OCI-LY1 (cell line): ENCODE results near the gene STRBP.
"Not testable (repeated sequence)": the region's sequence is repeated elsewhere in the genome, so short reads cannot be mapped to it uniquely, and the experiment has no call there.

Experiments
- H2AFZ ChIP-seq: fragments of 200-600 bp; sonication (generic), shearing (Covaris generic); 2 replicates; pipeline ENCODE4 v1.6.0; 2014; ENCODE audit warnings: antibody characterized with exemption, mild to moderate bottlenecking, low read length
- H3F3A ChIP-seq: fragments of 200-600 bp; sonication (generic), shearing (Covaris generic); 2 replicates; pipeline ENCODE4 v1.6.0; 2014; ENCODE audit warnings: mild to moderate bottlenecking, antibody characterized with exemption, low read length, moderate library complexity; ENCODE audit not compliant: insufficient read depth
- H3K27ac ChIP-seq: fragments of 200-600 bp; sonication (generic); 2 replicates; pipeline ENCODE4 v1.5.1; 2014; ENCODE audit warnings: low read length, mixed run types, mild to moderate bottlenecking, low read depth; ENCODE audit not compliant: poor library complexity, severe bottlenecking
- H3K27me3 ChIP-seq: fragments of 200-600 bp; sonication (generic); 2 replicates; pipeline ENCODE4 v1.6.0; 2014; ENCODE audit warnings: antibody characterized with exemption, mild to moderate bottlenecking, low read length, moderate library complexity; ENCODE audit not compliant: insufficient read depth
- H3K36me3 ChIP-seq: fragments of 200-600 bp; sonication (generic); 2 replicates; pipeline ENCODE4 v1.6.1; 2014; ENCODE audit warnings: mild to moderate bottlenecking, antibody characterized with exemption, low read length, moderate library complexity, mixed read lengths; ENCODE audit not compliant: insufficient read depth
- H3K4me1 ChIP-seq: fragments of 200-600 bp; sonication (generic); 2 replicates; pipeline ENCODE4 v1.5.1; 2014; ENCODE audit warnings: mild to moderate bottlenecking, low read length, moderate library complexity; ENCODE audit not compliant: insufficient read depth, severe bottlenecking
- H3K4me2 ChIP-seq: fragments of 200-600 bp; sonication (generic), shearing (Covaris generic); 2 replicates; pipeline ENCODE4 v1.6.1; 2014; ENCODE audit warnings: low read length
- H3K4me3 ChIP-seq: fragments of 200-600 bp; sonication (generic); 2 replicates; pipeline ENCODE4 v1.5.1; 2014; ENCODE audit warnings: low read length, low read depth, mild to moderate bottlenecking, mixed read lengths; ENCODE audit not compliant: poor library complexity, severe bottlenecking
- H3K79me2 ChIP-seq: fragments of 200-600 bp; shearing (Covaris generic); 2 replicates; pipeline ENCODE4 v1.6.1; 2016; ENCODE audit warnings: mixed run types, low read length, mixed read lengths; ENCODE audit not compliant: insufficient read depth
- H3K9ac ChIP-seq: fragments of 200-600 bp; sonication (generic), shearing (Covaris generic); 2 replicates; pipeline ENCODE4 v1.6.1; 2014; ENCODE audit warnings: mild to moderate bottlenecking, low read length, mixed read lengths
- H3K9me2 ChIP-seq: fragments of 200-600 bp; sonication (generic), shearing (Covaris generic); 2 replicates; pipeline ENCODE4 v1.6.1; 2014; ENCODE audit warnings: low read depth, mild to moderate bottlenecking, low read length, mixed read lengths
- H3K9me3 ChIP-seq: fragments of 200-600 bp; shearing (Covaris generic); 2 replicates; pipeline ENCODE4 v1.6.1; 2014; ENCODE audit warnings: low read length, mixed read lengths
- H4K20me1 ChIP-seq: fragments of 200-600 bp; sonication (generic), shearing (Covaris generic); 2 replicates; pipeline ENCODE4 v1.6.0; 2016; ENCODE audit warnings: mild to moderate bottlenecking, low read length; ENCODE audit not compliant: insufficient read depth
- CTCF ChIP-seq: fragments of 200-600 bp; sonication (generic), shearing (Covaris generic); IDR thresholded peaks from 2 replicates; pipeline ENCODE4 v1.5.1; 2017; ENCODE audit warnings: mild to moderate bottlenecking, antibody characterized with exemption, low read length, moderate library complexity, mixed read lengths
- EZH2 ChIP-seq: fragments of 200-600 bp; sonication (generic), shearing (Covaris generic); IDR thresholded peaks from 2 replicates; pipeline ENCODE4 v1.8.0; 2017; ENCODE audit warnings: borderline replicate concordance, mixed run types, mild to moderate bottlenecking, antibody characterized with exemption, low read length, moderate library complexity, mixed read lengths

The STRBP gene

GRCh38 chr9:123282362-123283047 is 14.1 kb upstream of the STRBP start:
- Histone ChIP-seq H3K4me2 (peak overlapping the region; percentile 40), H3K27ac (no peak overlapping the region)
- TF ChIP-seq EZH2: no peak
- no peak for TF ChIP-seq CTCF

GRCh38 chr9:123281659-123282350 is 13.4 kb upstream of the STRBP start:
- Histone ChIP-seq H3K4me3 (no peak overlapping the region), H2AFZ (no peak overlapping the region), H3K79me2 (no peaks in the 10 kb centered on the region), H3K36me3 (peaks cover 3% of the 10 kb centered on the region; the same call in 1 of the 2 replicates), H3K9me3 (no peaks in the 10 kb centered on the region), H3K9ac (no peak overlapping the region; the same call in 1 of the 2 replicates), H3K27me3 (no peaks in the 10 kb centered on the region), H3F3A (no peaks in the 10 kb centered on the region), H3K4me1 (peaks cover 15% of the 10 kb centered on the region), H4K20me1 (no peaks in the 10 kb centered on the region), H3K4me2 (peak overlapping the region; percentile 40), H3K27ac (no peak overlapping the region), H3K9me2 (no peaks in the 10 kb centered on the region)
- no peak for TF ChIP-seq CTCF
- TF ChIP-seq EZH2: no peak

More at GRCh38 chr9:123282362-123283047, 14.1 kb upstream of the STRBP start:
- no peaks in the 10 kb centered on the region for H3K9me3 ChIP-seq
- H3K9ac ChIP-seq: no peak overlapping the region; the same call in 1 of the 2 replicates
- H3K79me2 ChIP-seq: no peaks in the 10 kb centered on the region
- H3K36me3 ChIP-seq: peaks cover 3% of the 10 kb centered on the region; the same call in 1 of the 2 replicates
- H3K9me2 ChIP-seq: no peaks in the 10 kb centered on the region
- peaks cover 15% of the 10 kb centered on the region for H3K4me1 ChIP-seq
- H4K20me1 ChIP-seq: no peaks in the 10 kb centered on the region
- no peak overlapping the region for H3K4me3 ChIP-seq
- no peak overlapping the region for H2AFZ ChIP-seq
- H3F3A ChIP-seq: no peaks in the 10 kb centered on the region; the same call in 1 of the 2 replicates
- no peaks in the 10 kb centered on the region for H3K27me3 ChIP-seq

GRCh38 chr9:123278879-123279493 is 10.6 kb upstream of the STRBP start:
- not testable (repeated sequence) for H3K4me2 ChIP-seq, H3F3A ChIP-seq, H3K9me3 ChIP-seq, H3K9me2 ChIP-seq, H3K4me3 ChIP-seq, H3K9ac ChIP-seq, H3K27me3 ChIP-seq, H3K36me3 ChIP-seq, H4K20me1 ChIP-seq, H2AFZ ChIP-seq, H3K79me2 ChIP-seq, H3K27ac ChIP-seq
- H3K4me1 ChIP-seq: peaks cover 25% of the 10 kb centered on the region
